Femur (tissue), 1 donor: ENCODE measurements around the gene NFAM1.
A peak's percentile ranks its signal among the peaks of the same experiment; 100 is the strongest.

Experiments used
- DNase-seq: peaks from one replicate; pipeline ENCODE4 v3.0.0-alpha.2; 2017

The NFAM1 gene

GRCh38 chr22:42439021-42439567 lies 6.9 kb upstream of the NFAM1 start:
- no peak for DNase-seq

- DNase-seq = no peak
Measured at GRCh38 chr22:42438293-42438650, 6.1 kb upstream of the NFAM1 start.

GRCh38 chr22:42437488-42438292 lies 5.5 kb upstream of the NFAM1 start:
- peak; percentile 78 for DNase-seq

- no peak for DNase-seq
Measured at GRCh38 chr22:42436404-42436803, 4.2 kb upstream of the NFAM1 start.

GRCh38 chr22:42434748-42435425 lies 2.7 kb upstream of the NFAM1 start:
- no peak for DNase-seq

GRCh38 chr22:42433754-42434682 lies 1.8 kb upstream of the NFAM1 start:
- no peak for DNase-seq

- no peak for DNase-seq
Measured at GRCh38 chr22:42432818-42433217, 615 bp upstream of the NFAM1 start.

GRCh38 chr22:42431401-42432019 lies 693 bp downstream of the NFAM1 start:
- DNase-seq = peak; percentile 56

GRCh38 chr22:42430528-42431125 lies 1.6 kb downstream of the NFAM1 start:
- no peak for DNase-seq

GRCh38 chr22:42428760-42429159 lies 3.4 kb downstream of the NFAM1 start:
- no peak for DNase-seq

- no peak for DNase-seq
Measured at GRCh38 chr22:42428025-42428424, 4.2 kb downstream of the NFAM1 start.

- DNase-seq = no peak
Measured at GRCh38 chr22:42427167-42427566, 5.0 kb downstream of the NFAM1 start.

- no peak for DNase-seq
Measured at GRCh38 chr22:42425989-42426355, 6.2 kb downstream of the NFAM1 start.

- DNase-seq = no peak
Measured at GRCh38 chr22:42425337-42425988, 6.7 kb downstream of the NFAM1 start.

GRCh38 chr22:42419243-42419881 lies 12.8 kb downstream of the NFAM1 start:
- DNase-seq = no peak

GRCh38 chr22:42418811-42419242 lies 13.4 kb downstream of the NFAM1 start:
- no peak for DNase-seq

GRCh38 chr22:42417645-42418305 lies 14.4 kb downstream of the NFAM1 start:
- no peak for DNase-seq

GRCh38 chr22:42416671-42417230 lies 15.5 kb downstream of the NFAM1 start:
- no peak for DNase-seq

- DNase-seq = no peak
Measured at GRCh38 chr22:42414565-42415303, 17.5 kb downstream of the NFAM1 start.
